ENCODE data around the gene PGR.

DNA sequence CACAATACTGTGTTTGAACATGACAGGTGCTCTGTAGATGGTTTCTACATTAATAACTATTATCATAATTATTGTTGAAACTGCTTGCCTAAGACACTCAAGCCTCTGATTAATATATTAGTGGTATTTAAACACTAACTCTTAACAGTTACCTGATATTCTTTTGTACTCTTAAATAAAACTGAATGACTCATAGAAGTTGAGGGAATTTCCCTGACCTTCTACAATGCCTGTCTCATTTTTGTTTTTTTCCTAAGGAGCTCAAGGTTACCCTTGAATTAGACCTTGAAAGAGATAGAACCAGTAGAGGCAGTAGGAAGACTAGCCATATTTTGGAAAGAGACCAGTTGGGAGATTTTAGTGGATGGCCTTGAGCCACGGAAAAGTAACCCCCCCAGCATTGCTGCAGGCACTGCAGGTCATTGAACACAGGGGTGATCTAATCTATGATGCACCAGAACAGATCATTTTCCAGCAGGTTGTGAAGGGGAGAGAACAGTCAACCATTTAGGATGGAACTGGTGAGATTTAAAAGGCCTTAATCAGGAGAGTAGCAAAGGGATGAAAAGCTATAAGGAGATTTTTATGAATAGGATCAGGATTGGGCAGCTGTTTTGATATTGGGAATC lies 148.3 kb downstream of the PGR start:
- TF ChIP-seq, protein P1, sequence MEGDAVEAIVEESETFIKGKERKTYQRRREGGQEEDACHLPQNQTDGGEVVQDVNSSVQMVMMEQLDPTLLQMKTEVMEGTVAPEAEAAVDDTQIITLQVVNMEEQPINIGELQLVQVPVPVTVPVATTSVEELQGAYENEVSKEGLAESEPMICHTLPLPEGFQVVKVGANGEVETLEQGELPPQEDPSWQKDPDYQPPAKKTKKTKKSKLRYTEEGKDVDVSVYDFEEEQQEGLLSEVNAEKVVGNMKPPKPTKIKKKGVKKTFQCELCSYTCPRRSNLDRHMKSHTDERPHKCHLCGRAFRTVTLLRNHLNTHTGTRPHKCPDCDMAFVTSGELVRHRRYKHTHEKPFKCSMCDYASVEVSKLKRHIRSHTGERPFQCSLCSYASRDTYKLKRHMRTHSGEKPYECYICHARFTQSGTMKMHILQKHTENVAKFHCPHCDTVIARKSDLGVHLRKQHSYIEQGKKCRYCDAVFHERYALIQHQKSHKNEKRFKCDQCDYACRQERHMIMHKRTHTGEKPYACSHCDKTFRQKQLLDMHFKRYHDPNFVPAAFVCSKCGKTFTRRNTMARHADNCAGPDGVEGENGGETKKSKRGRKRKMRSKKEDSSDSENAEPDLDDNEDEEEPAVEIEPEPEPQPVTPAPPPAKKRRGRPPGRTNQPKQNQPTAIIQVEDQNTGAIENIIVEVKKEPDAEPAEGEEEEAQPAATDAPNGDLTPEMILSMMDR (IDR thresholded peaks at IDR 0.05; ENCODE audit: low read length): no peak
- no peak for TF ChIP-seq EZH2 (IDR thresholded peaks at IDR 0.05; ENCODE audit: borderline replicate concordance, low read length)

All from OCI-LY1 (cell line).